A549 (cell line): ENCODE data around the gene AKAP9. TPM values are rescaled to one million over a fixed set of nuclear protein-coding genes. Genes with fewer than 3 reads are reported as not detected.

Experiments used
- ATAC-seq, 2 experiments: fragments of 200-7000 bp in 1 of 2; fragments of >200 bp in 1 of 2; cut with Nextera tagmentation in 1 of 2; cut with Tn5 transposase in 1 of 2; 3 replicates each; pipeline versions ENCODE4 v1.8.0 to v1.9.1; 2018 to 2020; ENCODE audit warnings: mild to moderate bottlenecking in 1 of 2, moderate library complexity in 1 of 2
- CTCF ChIA-PET: fragments of 300-600 bp; sonication (Branson Sonifier 250); formaldehyde crosslinking; extraction: SDS; loops from one replicate; lab custom pipeline; 2021; ENCODE audit warnings: antibody characterized with exemption, inconsistent platforms; lab: Yijun Ruan, JAX
- POLR2A ChIA-PET: fragments of 350-600 bp; formaldehyde crosslinking; extraction: SDS; loops from one replicate; lab custom pipeline; 2021; ENCODE audit warnings: antibody characterized with exemption, inconsistent platforms; lab: Yijun Ruan, JAX
- DNase-seq, 2 experiments: peaks; one replicate each; pipeline versions ENCODE4 v3.0.0 to v3.0.0-alpha.2; 2011 to 2016; ENCODE audit warnings: low read depth in 1 of 2, low spot score in 1 of 2
- FAIRE-seq: peaks from 2 replicates; lab custom pipeline; 2011; peaks lifted over from hg19 to GRCh38; lab: Jason Lieb, UNC
- H3K27ac ChIP-seq, 2 experiments: fragments of >200 bp; sonication (Bioruptor Twin); formaldehyde crosslinking; 3 replicates each; pipeline ENCODE4 v1.5.1; 2016 to 2017
- H3K4me1 ChIP-seq: fragments of >200 bp; sonication (Bioruptor Twin); formaldehyde crosslinking; 3 replicates; pipeline ENCODE4 v1.6.1; 2016
- H3K4me2 ChIP-seq: fragments of >200 bp; sonication (Bioruptor Twin); formaldehyde crosslinking; 3 replicates; pipeline ENCODE4 v1.6.1; 2016
- H3K4me3 ChIP-seq: fragments of >200 bp; sonication (Bioruptor Twin); formaldehyde crosslinking; 3 replicates; pipeline ENCODE4 v1.5.1; 2016
- H3K9me3 ChIP-seq: fragments of >200 bp; sonication (Bioruptor Twin); formaldehyde crosslinking; 3 replicates; pipeline ENCODE4 v1.6.1; 2016
- CBX8 ChIP-seq: fragments of 200-600 bp; sonication (generic); IDR thresholded peaks from 2 replicates; pipeline ENCODE4 v1.6.1; 2016
- CHD2 ChIP-seq: fragments of 150-350 bp; IDR thresholded peaks from 2 replicates; pipeline ENCODE4 v1.6.1; 2014; ENCODE audit warnings: low read length; ENCODE audit not compliant: partially characterized antibody
- EP300 ChIP-seq, 2 experiments: fragments of >200 bp; sonication (Bioruptor Twin); formaldehyde crosslinking; IDR thresholded peaks; 2 replicates in 1 of 2; 3 replicates in 1 of 2; pipeline ENCODE4 v1.6.1; 2016 to 2017
- ESRRA ChIP-seq: fragments of 150-350 bp; IDR thresholded peaks from 2 replicates; pipeline ENCODE4 v1.6.1; 2014; ENCODE audit warnings: mild to moderate bottlenecking, low read length, borderline replicate concordance
- GATA3 ChIP-seq: IDR thresholded peaks from 2 replicates; pipeline ENCODE4 v1.6.1; 2012; ENCODE audit warnings: borderline replicate concordance
- HDAC2 ChIP-seq: fragments of 200-600 bp; sonication (generic); IDR thresholded peaks from 2 replicates; pipeline ENCODE4 v1.6.1; 2016
- HOXB13 ChIP-seq: fragments of 250-450 bp; sonication (Bioruptor Pico); IDR thresholded peaks from 2 replicates; pipeline ENCODE4 v1.5.0; 2020; ENCODE audit warnings: low read depth, mild to moderate bottlenecking, moderate library complexity
- HOXB5 ChIP-seq: fragments of 250-450 bp; sonication (Bioruptor Pico); IDR thresholded peaks from 2 replicates; pipeline ENCODE4 v1.5.0; 2020; ENCODE audit warnings: mild to moderate bottlenecking, moderate library complexity
- JUN ChIP-seq, 2 experiments: fragments of >200 bp; sonication (Bioruptor Twin); formaldehyde crosslinking; IDR thresholded peaks; 2 replicates in 1 of 2; 3 replicates in 1 of 2; pipeline ENCODE4 v1.6.1; 2016 to 2017
- NFE2L2 ChIP-seq: fragments of 150-350 bp; conservative IDR thresholded peaks from 2 replicates; pipeline ENCODE4 v1.6.1; 2014; ENCODE audit warnings: low read length
- NPAS2 ChIP-seq: fragments of 250-450 bp; sonication (Bioruptor Pico); IDR thresholded peaks from 2 replicates; pipeline ENCODE4 v1.8.0; 2022; ENCODE audit warnings: mild to moderate bottlenecking, moderate library complexity, borderline replicate concordance
- NR3C1 ChIP-seq: fragments of >200 bp; sonication (Bioruptor Twin); formaldehyde crosslinking; IDR thresholded peaks from 3 replicates; pipeline ENCODE4 v1.6.1; 2017
- POLR2A ChIP-seq: IDR thresholded peaks from 2 replicates; pipeline ENCODE4 v1.6.1; 2012; ENCODE audit warnings: mild to moderate bottlenecking, low read length
- POLR2AphosphoS2 ChIP-seq: conservative IDR thresholded peaks from 2 replicates; pipeline ENCODE4 v1.6.1; 2012; ENCODE audit warnings: low read length, improper control_type of control experiment, inconsistent platforms
- RAD21 ChIP-seq, 2 experiments: fragments of >200 bp in 1 of 2; sonication (Bioruptor Twin) in 1 of 2; formaldehyde crosslinking in 1 of 2; IDR thresholded peaks in 1 of 2; conservative IDR thresholded peaks in 1 of 2; 2 replicates in 1 of 2; 3 replicates in 1 of 2; pipeline ENCODE4 v1.6.1; 2012 to 2018; ENCODE audit warnings: inconsistent platforms in 1 of 2
- RARB ChIP-seq: fragments of 250-450 bp; sonication (Bioruptor Pico); IDR thresholded peaks from 2 replicates; pipeline ENCODE4 v1.8.0; 2021; ENCODE audit warnings: mild to moderate bottlenecking, moderate library complexity
- RCOR1 ChIP-seq: fragments of 150-350 bp; IDR thresholded peaks from 2 replicates; pipeline ENCODE4 v1.6.1; 2014; ENCODE audit warnings: antibody characterized with exemption, low read length, low read depth
- RFX5 ChIP-seq: fragments of 450-650 bp; IDR thresholded peaks from 2 replicates; pipeline ENCODE4 v1.7.1; 2014; ENCODE audit warnings: antibody characterized with exemption, mild to moderate bottlenecking, moderate library complexity
- SREBF2 ChIP-seq: fragments of 450-650 bp; IDR thresholded peaks from 2 replicates; pipeline ENCODE4 v1.6.1; 2014; ENCODE audit warnings: mild to moderate bottlenecking, moderate library complexity
- ZFP36 ChIP-seq: fragments of 450-650 bp; IDR thresholded peaks from 2 replicates; pipeline ENCODE4 v1.6.1; 2014; ENCODE audit warnings: borderline replicate concordance; ENCODE audit not compliant: partially characterized antibody
- ZNF302 ChIP-seq: fragments of 250-450 bp; sonication (Bioruptor Pico); IDR thresholded peaks from 2 replicates; pipeline ENCODE4 v1.9.0; 2021; ENCODE audit warnings: inconsistent platforms, mild to moderate bottlenecking, moderate library complexity
- WGBS: methylation state at CpG from one replicate; pipeline ENCODE4 v1.1.6; 2017; ENCODE audit errors: missing lambda C conversion rate; 5-methylcytosine and 5-hydroxymethylcytosine counted together
- polyA plus RNA-seq, 4 experiments: library from polyadenylated mRNA; depleted of rRNA in 3 of 4; stranded (reverse); fragments of >200 nt; fragmentation: RNase III in 1 of 4; extraction: RNeasy Plus Mini Kit Qiagen cat#74134 plus additional on column Dnase treatment in 1 of 4; gene quantifications; 2 replicates in 3 of 4; 3 replicates in 1 of 4; pipeline ENCODE4 v1.2.3, GENCODE V29; 2011 to 2017
- TF ChIP-seq, protein P1 (sequence below): fragments of >200 bp; sonication (Bioruptor Twin); formaldehyde crosslinking; IDR thresholded peaks from 3 replicates; pipeline ENCODE4 v1.5.1; 2016
- TF ChIP-seq, protein P2 (sequence below): fragments of 150-350 bp; IDR thresholded peaks from 2 replicates; pipeline ENCODE4 v1.6.1; 2014; ENCODE audit warnings: low read depth, mild to moderate bottlenecking, low read length
- TF ChIP-seq, protein P3 (sequence below): fragments of >200 bp; sonication (Bioruptor Twin); formaldehyde crosslinking; IDR thresholded peaks from 3 replicates; pipeline ENCODE4 v1.6.1; 2016
- TF ChIP-seq, protein P4 (sequence below): fragments of 200-600 bp; sonication (generic); IDR thresholded peaks from 2 replicates; pipeline ENCODE4 v1.6.1; 2016; ENCODE audit warnings: antibody characterized with exemption, mild to moderate bottlenecking, moderate library complexity
- TF ChIP-seq, protein P5 (sequence below): fragments of 250-450 bp; sonication (Bioruptor Pico); IDR thresholded peaks from 2 replicates; pipeline ENCODE4 v1.5.0; 2020; ENCODE audit warnings: low read depth, mild to moderate bottlenecking, moderate library complexity
- TF ChIP-seq, protein P6 (sequence below): fragments of 250-450 bp; sonication (Bioruptor Pico); IDR thresholded peaks from 2 replicates; pipeline ENCODE4 v1.5.0; 2021; ENCODE audit warnings: mild to moderate bottlenecking, moderate library complexity, borderline replicate concordance

The AKAP9 gene
- polyA plus RNA-seq, 2 of the 4 experiments (the other 2 are of a cell fraction): 11.7 to 32.3 TPM

DNA sequence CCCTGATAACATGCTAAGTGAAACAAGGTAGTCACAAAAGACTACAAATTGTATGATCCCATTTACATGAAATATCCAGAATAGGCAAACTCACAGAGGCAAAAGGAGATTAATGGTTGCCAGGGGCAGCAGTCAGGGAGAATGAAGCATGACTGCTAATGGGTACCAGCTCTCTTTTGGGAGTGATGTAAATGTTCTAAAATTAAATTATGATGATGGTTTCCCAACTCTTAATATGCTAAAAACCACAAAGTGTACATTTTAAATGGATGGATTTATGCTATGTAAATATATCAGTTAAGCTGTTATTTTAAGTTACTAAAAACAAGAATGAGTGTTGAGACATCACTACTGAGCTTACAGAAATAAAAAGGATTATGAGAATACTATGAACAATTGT is 181.0 kb downstream of the AKAP9 start:
- no peak for DNase-seq
- TF ChIP-seq NPAS2 (no peak), GATA3 (no peak), RFX5 (no peak), RARB (CRISPR knock-in tag) (no peak), RCOR1 (no peak), NFE2L2 (no peak)
- TF ChIP-seq, protein P1, sequence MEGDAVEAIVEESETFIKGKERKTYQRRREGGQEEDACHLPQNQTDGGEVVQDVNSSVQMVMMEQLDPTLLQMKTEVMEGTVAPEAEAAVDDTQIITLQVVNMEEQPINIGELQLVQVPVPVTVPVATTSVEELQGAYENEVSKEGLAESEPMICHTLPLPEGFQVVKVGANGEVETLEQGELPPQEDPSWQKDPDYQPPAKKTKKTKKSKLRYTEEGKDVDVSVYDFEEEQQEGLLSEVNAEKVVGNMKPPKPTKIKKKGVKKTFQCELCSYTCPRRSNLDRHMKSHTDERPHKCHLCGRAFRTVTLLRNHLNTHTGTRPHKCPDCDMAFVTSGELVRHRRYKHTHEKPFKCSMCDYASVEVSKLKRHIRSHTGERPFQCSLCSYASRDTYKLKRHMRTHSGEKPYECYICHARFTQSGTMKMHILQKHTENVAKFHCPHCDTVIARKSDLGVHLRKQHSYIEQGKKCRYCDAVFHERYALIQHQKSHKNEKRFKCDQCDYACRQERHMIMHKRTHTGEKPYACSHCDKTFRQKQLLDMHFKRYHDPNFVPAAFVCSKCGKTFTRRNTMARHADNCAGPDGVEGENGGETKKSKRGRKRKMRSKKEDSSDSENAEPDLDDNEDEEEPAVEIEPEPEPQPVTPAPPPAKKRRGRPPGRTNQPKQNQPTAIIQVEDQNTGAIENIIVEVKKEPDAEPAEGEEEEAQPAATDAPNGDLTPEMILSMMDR: no peak
- POLR2A ChIA-PET: no interaction called here
- Histone ChIP-seq H3K27ac (no peak overlapping the region), H3K4me2 (no peak overlapping the region), H3K9me3 (no peaks in the 10 kb centered on the region), H3K4me3 (no peak overlapping the region), H3K4me1 (no peaks in the 10 kb centered on the region)
- no peak for ATAC-seq
- FAIRE-seq: no peak
- CTCF ChIA-PET: no interaction called here

DNA sequence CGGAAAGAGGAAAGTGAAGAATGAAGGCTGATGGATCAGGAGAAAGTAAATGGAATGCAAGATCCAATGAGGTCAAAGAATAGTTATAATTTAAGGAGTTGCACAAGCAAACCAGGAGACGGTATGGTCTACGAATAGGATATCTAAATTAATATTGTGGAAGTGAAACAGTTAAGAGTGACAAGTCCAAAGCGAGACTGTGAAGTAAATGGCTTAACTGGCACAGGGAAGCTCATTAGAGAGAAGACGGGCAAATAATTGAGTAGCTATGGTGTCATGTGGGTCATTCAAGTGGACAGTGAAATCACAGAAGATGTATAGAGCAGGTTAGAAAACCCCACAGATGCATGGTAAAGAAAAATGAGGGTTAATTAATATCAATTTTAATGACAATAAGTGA is 190.4 kb downstream of the AKAP9 start:
- Histone ChIP-seq H3K4me2 (no peak overlapping the region), H3K4me1 (peaks cover 13% of the 10 kb centered on the region; the same call in 2 of the 3 replicates), H3K9me3 (no peaks in the 10 kb centered on the region), H3K4me3 (no peak overlapping the region), H3K27ac (no peak overlapping the region)
- TF ChIP-seq ESRRA (no peak), SREBF2 (no peak), POLR2A (no peak), JUN (IDR thresholded peaks at IDR 0.05) (no peak), ZNF302 (CRISPR knock-in tag) (no peak), CHD2 (no peak), HOXB13 (no peak), CBX8 (no peak), NR3C1 (no peak), HOXB5 (CRISPR knock-in tag) (no peak), EP300 (IDR thresholded peaks at IDR 0.05) (no peak), RAD21 (conservative IDR thresholded peaks at IDR 0.05 in 1 of 2, IDR thresholded peaks at IDR 0.05 in 1 of 2) (no peak), ZFP36 (no peak), HDAC2 (no peak), POLR2AphosphoS2 (no peak)
- TF ChIP-seq, protein P2, sequence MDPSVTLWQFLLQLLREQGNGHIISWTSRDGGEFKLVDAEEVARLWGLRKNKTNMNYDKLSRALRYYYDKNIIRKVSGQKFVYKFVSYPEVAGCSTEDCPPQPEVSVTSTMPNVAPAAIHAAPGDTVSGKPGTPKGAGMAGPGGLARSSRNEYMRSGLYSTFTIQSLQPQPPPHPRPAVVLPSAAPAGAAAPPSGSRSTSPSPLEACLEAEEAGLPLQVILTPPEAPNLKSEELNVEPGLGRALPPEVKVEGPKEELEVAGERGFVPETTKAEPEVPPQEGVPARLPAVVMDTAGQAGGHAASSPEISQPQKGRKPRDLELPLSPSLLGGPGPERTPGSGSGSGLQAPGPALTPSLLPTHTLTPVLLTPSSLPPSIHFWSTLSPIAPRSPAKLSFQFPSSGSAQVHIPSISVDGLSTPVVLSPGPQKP: no peak
- TF ChIP-seq, protein P3, sequence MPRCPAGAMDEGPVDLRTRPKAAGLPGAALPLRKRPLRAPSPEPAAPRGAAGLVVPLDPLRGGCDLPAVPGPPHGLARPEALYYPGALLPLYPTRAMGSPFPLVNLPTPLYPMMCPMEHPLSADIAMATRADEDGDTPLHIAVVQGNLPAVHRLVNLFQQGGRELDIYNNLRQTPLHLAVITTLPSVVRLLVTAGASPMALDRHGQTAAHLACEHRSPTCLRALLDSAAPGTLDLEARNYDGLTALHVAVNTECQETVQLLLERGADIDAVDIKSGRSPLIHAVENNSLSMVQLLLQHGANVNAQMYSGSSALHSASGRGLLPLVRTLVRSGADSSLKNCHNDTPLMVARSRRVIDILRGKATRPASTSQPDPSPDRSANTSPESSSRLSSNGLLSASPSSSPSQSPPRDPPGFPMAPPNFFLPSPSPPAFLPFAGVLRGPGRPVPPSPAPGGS: no peak
- TF ChIP-seq, protein P4, sequence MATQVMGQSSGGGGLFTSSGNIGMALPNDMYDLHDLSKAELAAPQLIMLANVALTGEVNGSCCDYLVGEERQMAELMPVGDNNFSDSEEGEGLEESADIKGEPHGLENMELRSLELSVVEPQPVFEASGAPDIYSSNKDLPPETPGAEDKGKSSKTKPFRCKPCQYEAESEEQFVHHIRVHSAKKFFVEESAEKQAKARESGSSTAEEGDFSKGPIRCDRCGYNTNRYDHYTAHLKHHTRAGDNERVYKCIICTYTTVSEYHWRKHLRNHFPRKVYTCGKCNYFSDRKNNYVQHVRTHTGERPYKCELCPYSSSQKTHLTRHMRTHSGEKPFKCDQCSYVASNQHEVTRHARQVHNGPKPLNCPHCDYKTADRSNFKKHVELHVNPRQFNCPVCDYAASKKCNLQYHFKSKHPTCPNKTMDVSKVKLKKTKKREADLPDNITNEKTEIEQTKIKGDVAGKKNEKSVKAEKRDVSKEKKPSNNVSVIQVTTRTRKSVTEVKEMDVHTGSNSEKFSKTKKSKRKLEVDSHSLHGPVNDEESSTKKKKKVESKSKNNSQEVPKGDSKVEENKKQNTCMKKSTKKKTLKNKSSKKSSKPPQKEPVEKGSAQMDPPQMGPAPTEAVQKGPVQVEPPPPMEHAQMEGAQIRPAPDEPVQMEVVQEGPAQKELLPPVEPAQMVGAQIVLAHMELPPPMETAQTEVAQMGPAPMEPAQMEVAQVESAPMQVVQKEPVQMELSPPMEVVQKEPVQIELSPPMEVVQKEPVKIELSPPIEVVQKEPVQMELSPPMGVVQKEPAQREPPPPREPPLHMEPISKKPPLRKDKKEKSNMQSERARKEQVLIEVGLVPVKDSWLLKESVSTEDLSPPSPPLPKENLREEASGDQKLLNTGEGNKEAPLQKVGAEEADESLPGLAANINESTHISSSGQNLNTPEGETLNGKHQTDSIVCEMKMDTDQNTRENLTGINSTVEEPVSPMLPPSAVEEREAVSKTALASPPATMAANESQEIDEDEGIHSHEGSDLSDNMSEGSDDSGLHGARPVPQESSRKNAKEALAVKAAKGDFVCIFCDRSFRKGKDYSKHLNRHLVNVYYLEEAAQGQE: no peak
- TF ChIP-seq, protein P5, sequence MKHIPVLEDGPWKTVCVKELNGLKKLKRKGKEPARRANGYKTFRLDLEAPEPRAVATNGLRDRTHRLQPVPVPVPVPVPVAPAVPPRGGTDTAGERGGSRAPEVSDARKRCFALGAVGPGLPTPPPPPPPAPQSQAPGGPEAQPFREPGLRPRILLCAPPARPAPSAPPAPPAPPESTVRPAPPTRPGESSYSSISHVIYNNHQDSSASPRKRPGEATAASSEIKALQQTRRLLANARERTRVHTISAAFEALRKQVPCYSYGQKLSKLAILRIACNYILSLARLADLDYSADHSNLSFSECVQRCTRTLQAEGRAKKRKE (CRISPR knock-in tag): no peak
- TF ChIP-seq, protein P6, sequence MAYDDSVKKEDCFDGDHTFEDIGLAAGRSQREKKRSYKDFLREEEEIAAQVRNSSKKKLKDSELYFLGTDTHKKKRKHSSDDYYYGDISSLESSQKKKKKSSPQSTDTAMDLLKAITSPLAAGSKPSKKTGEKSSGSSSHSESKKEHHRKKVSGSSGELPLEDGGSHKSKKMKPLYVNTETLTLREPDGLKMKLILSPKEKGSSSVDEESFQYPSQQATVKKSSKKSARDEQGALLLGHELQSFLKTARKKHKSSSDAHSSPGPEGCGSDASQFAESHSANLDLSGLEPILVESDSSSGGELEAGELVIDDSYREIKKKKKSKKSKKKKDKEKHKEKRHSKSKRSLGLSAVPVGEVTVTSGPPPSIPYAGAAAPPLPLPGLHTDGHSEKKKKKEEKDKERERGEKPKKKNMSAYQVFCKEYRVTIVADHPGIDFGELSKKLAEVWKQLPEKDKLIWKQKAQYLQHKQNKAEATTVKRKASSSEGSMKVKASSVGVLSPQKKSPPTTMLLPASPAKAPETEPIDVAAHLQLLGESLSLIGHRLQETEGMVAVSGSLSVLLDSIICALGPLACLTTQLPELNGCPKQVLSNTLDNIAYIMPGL (CRISPR knock-in tag): no peak
- ChIA-PET POLR2A (no interaction called here), CTCF (no interaction called here)
- ATAC-seq: no peak
- DNase-seq: no peak
- no peak for FAIRE-seq
- WGBS: 95% methylated on average over 5 of the region's 5 CpGs
